ENCODE data around the gene EPB41L3. TPM values are rescaled to one million over a fixed set of nuclear protein-coding genes. Genes with fewer than 3 reads are reported as not detected.

Gene EPB41L3
- total RNA-seq, 2 experiments from 2014 or later = not detected

- BruUV-seq (replicated peaks) = no TSS peak
- Histone ChIP-seq H2AFZ (ENCODE audit: low read length) (no peak overlapping the region), H3K36me3 (ENCODE audit: insufficient read depth, low read length) (no peaks in the 10 kb centered on the region), H3K4me2 (ENCODE audit: low read length) (no peak overlapping the region), H3K79me2 (ENCODE audit: insufficient read depth, low read depth, low read length) (no peaks in the 10 kb centered on the region), H4K20me1 (ENCODE audit: insufficient read depth, low read length) (no peaks in the 10 kb centered on the region), H3K4me3 (ENCODE audit: low read depth, low read length, poor library complexity, severe bottlenecking) (no peak overlapping the region), H3K4me1 (ENCODE audit: insufficient read depth, low read length, poor library complexity, severe bottlenecking) (no peaks in the 10 kb centered on the region), H3K9me2 (ENCODE audit: insufficient read depth, low read length) (no peaks in the 10 kb centered on the region), H3K27ac (ENCODE audit: low read depth, low read length, poor library complexity, severe bottlenecking) (no peak overlapping the region), H3K9me3 (ENCODE audit: low read length) (no peaks in the 10 kb centered on the region)
- TF ChIP-seq EZH2phosphoT487 (IDR thresholded peaks at IDR 0.05; ENCODE audit: borderline replicate concordance, low read depth, low read length) = no peak
- no peak for TF ChIP-seq CTCF (conservative IDR thresholded peaks at IDR 0.05; ENCODE audit: low read length)
- ChIA-PET POLR2A (no interaction called here), CTCF (ENCODE audit: unreplicated experiment) (no interaction called here)
- intact Hi-C loops (cut with micrococcal nuclease; ENCODE audit: unreplicated experiment) = no loop called here
- no peak for DNase-seq (ENCODE audit: low spot score)
These were observed 193.2 kb downstream of the EPB41L3 start for GRCh38 chr18:5350636-5351035.

Other genes with a start within 250 kb of the EPB41L3 start
- 28.1 and 29.6 TPM in 2 replicates for gene ZBTB14, start 248.3 kb downstream of the EPB41L3 start, total RNA-seq (2014; rRNA removed; shearing (Covaris generic))
- gene ZBTB14, start 248.3 kb downstream of the EPB41L3 start, total RNA-seq (2022) = 33.9 and 37.8 TPM in 2 replicates

Measured in OCI-LY7 (cell line).